GM12878 (cell line): ENCODE data around the gene OR10G8. TPM values are rescaled to one million over a fixed set of nuclear protein-coding genes. Genes with fewer than 3 reads are reported as not detected.

Experiments used
- CHD2 ChIP-seq: IDR thresholded peaks from 2 replicates; pipeline ENCODE4 v1.6.1; 2011; ENCODE audit warnings: low read depth, low read length, improper control_type of control experiment, borderline replicate concordance
- DPF2 ChIP-seq: fragments of 450-650 bp; IDR thresholded peaks from 2 replicates; pipeline ENCODE4 v1.6.1; 2017; ENCODE audit warnings: mild to moderate bottlenecking
- GATAD2B ChIP-seq: fragments of 450-650 bp; conservative IDR thresholded peaks from 2 replicates; pipeline ENCODE4 v1.6.1; 2017; ENCODE audit warnings: low read depth, mild to moderate bottlenecking, moderate library complexity
- MLLT1 ChIP-seq: fragments of 450-650 bp; IDR thresholded peaks from 2 replicates; pipeline ENCODE4 v1.6.1; 2016; ENCODE audit warnings: mild to moderate bottlenecking
- PAX5 ChIP-seq: IDR thresholded peaks from 2 replicates; pipeline ENCODE4 v1.6.1; 2011; ENCODE audit warnings: low read depth, low read length, borderline replicate concordance
- POLR2AphosphoS5 ChIP-seq: IDR thresholded peaks from 2 replicates; pipeline ENCODE4 v1.6.1; 2011; ENCODE audit warnings: mild to moderate bottlenecking, low read length, inconsistent platforms
- POU2F2 ChIP-seq: IDR thresholded peaks from 3 replicates; pipeline ENCODE4 v1.6.1; 2011; ENCODE audit warnings: low read depth, mild to moderate bottlenecking, low read length, borderline replicate concordance
- RB1 ChIP-seq: fragments of 450-650 bp; formaldehyde crosslinking; IDR thresholded peaks from 2 replicates; pipeline ENCODE4 v1.6.1; 2017; ENCODE audit warnings: mild to moderate bottlenecking, borderline replicate concordance
- SUZ12 ChIP-seq: fragments of 200-600 bp; sonication (generic); IDR thresholded peaks from one replicate; pipeline ENCODE4 v1.6.1; 2018; ENCODE audit warnings: antibody characterized with exemption, mild to moderate bottlenecking; ENCODE audit not compliant: unreplicated experiment
- TCF7 ChIP-seq: IDR thresholded peaks from 2 replicates; pipeline ENCODE4 v1.6.1; 2014; ENCODE audit warnings: antibody characterized with exemption, borderline replicate concordance
- ZNF622 ChIP-seq: fragments of 450-650 bp; IDR thresholded peaks from 2 replicates; pipeline ENCODE4 v1.6.1; 2017; ENCODE audit warnings: mild to moderate bottlenecking, inconsistent platforms
- polyA plus RNA-seq, 11 experiments: library from polyadenylated mRNA; depleted of rRNA in 4 of 11; unstranded in 6 of 11; stranded (reverse) in 5 of 11; fragments of >200 nt; fragmentation: Nextera tagmentation in 4 of 11; fragmentation: Illumina TruSeq in 1 of 11; extraction: Ambion mirVana in 4 of 11; extraction: Trizol in 1 of 11; gene quantifications; 1 replicate in 1 of 11; 2 replicates in 10 of 11; pipeline versions ENCODE4 v1.2.1 to v1.2.3, GENCODE V29; 2011 to 2016; ENCODE audit warnings: inconsistent platforms in 2 of 11, missing spikeins in 2 of 11, low read depth in 1 of 11
- total RNA-seq, 4 experiments: library from RNA; depleted of rRNA in 3 of 4; stranded (reverse); fragments of >200 nt in 3 of 4; fragmentation: Illumina TruSeq in 1 of 4; extraction: Trizol in 1 of 4; gene quantifications; 2 replicates each; pipeline versions ENCODE4 v1.2.1 to v1.2.3, GENCODE V29; 2013 to 2021
- TF ChIP-seq, protein P1 (sequence below): IDR thresholded peaks from 2 replicates; pipeline ENCODE4 v1.6.1; 2011; ENCODE audit warnings: low read depth, mild to moderate bottlenecking, low read length, moderate library complexity, borderline replicate concordance; ENCODE audit errors: extremely low read depth

The OR10G8 gene
- total and polyA plus RNA-seq, 10 of the 15 experiments (the other 5 are each of a cell fraction or from before 2014, with no cell fraction given) = not detected

GRCh38 chr11:124070915-124071622 lies 44.5 kb downstream of the OR10G8 start (continued):
- TF ChIP-seq MLLT1 = peak; percentile 40; the same call in 1 of the 2 replicates
- TF ChIP-seq RB1 = 0 out of 2 replicates have a peak, but pooled peaks have one; percentile 19
- TF ChIP-seq SUZ12 = no peak
- TF ChIP-seq PAX5 = peak; percentile 71; the same call in 1 of the 2 replicates
- TF ChIP-seq DPF2 = peak; percentile 64; the same call in 1 of the 2 replicates
- TF ChIP-seq CHD2 = no peak
- TF ChIP-seq GATAD2B = no peak
- TF ChIP-seq, protein P1, sequence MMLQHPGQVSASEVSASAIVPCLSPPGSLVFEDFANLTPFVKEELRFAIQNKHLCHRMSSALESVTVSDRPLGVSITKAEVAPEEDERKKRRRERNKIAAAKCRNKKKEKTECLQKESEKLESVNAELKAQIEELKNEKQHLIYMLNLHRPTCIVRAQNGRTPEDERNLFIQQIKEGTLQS = no peak
- TF ChIP-seq POU2F2 = 0 out of 3 replicates have a peak, but pooled peaks have one; percentile 37
- peak; percentile 42; the same call in 1 of the 2 replicates for TF ChIP-seq TCF7
- no peak for TF ChIP-seq ZNF622
- TF ChIP-seq POLR2AphosphoS5 = no peak
